Activated CD4-positive, CD25-positive, alpha-beta regulatory T cell treated with anti-CD3 and anti-CD28 coated beads, Interleukin-2, amount 50 U/mL, for 72 hours (primary cell): Measurements from ENCODE around the gene GSTT2.
"Not testable (repeated sequence)": the region's sequence is repeated elsewhere in the genome, so short reads cannot be mapped to it uniquely, and the experiment has no call there.

Experiments
- DNase-seq: peaks from one replicate; pipeline ENCODE4 v3.0.0; 2021

GSTT2 gene

GRCh38 chr22:23974836-23975352 is 5.0 kb upstream of the GSTT2 start:
- not testable (repeated sequence) for DNase-seq

GRCh38 chr22:23977304-23977703 is 2.6 kb upstream of the GSTT2 start:
- not testable (repeated sequence) for DNase-seq

- not testable (repeated sequence) for DNase-seq
These were observed 633 bp downstream of the GSTT2 start for GRCh38 chr22:23980567-23980966.

- DNase-seq: peak; percentile 70
These were observed 4.5 kb downstream of the GSTT2 start for GRCh38 chr22:23984430-23984829.

- not testable (repeated sequence) for DNase-seq
These were observed 6.2 kb downstream of the GSTT2 start for GRCh38 chr22:23986089-23986488.

- not testable (repeated sequence) for DNase-seq
These were observed 6.7 kb downstream of the GSTT2 start for GRCh38 chr22:23986538-23987178.

- DNase-seq: not testable (repeated sequence)
These were observed 9.8 kb downstream of the GSTT2 start for GRCh38 chr22:23989583-23990244.

- DNase-seq: not testable (repeated sequence)
These were observed 13.1 kb downstream of the GSTT2 start for GRCh38 chr22:23993080-23993479.

- not testable (repeated sequence) for DNase-seq
These were observed 13.7 kb downstream of the GSTT2 start for GRCh38 chr22:23993581-23994177.

GRCh38 chr22:23997092-23997491 is 17.2 kb downstream of the GSTT2 start:
- DNase-seq: no peak

GRCh38 chr22:23999779-24000178 is 19.8 kb downstream of the GSTT2 start:
- DNase-seq: not testable (repeated sequence)

GRCh38 chr22:24001314-24001713 is 21.4 kb downstream of the GSTT2 start:
- DNase-seq: no peak

GRCh38 chr22:24002272-24002671 is 22.3 kb downstream of the GSTT2 start:
- no peak for DNase-seq

GRCh38 chr22:24002851-24003250 is 22.9 kb downstream of the GSTT2 start:
- no peak for DNase-seq

- no peak for DNase-seq
These were observed 24.0 kb downstream of the GSTT2 start for GRCh38 chr22:24003887-24004286.

- no peak for DNase-seq
These were observed 25.3 kb downstream of the GSTT2 start, which contains the start of gene GSTT4 for GRCh38 chr22:24005201-24005600. GSTT4 (minus strand) TSS chr22:24005453; CDS start chr22:24005356, 97 bp downstream.

- no peak for DNase-seq
These were observed 26.4 kb downstream of the GSTT2 start for GRCh38 chr22:24006207-24006913.

GRCh38 chr22:24006914-24007214 is 26.9 kb downstream of the GSTT2 start:
- no peak for DNase-seq

GRCh38 chr22:24007253-24008021 is 27.5 kb downstream of the GSTT2 start:
- DNase-seq: no peak

GRCh38 chr22:24008022-24008283 is 28.0 kb downstream of the GSTT2 start:
- no peak for DNase-seq

GRCh38 chr22:24008381-24009226 is 28.7 kb downstream of the GSTT2 start:
- DNase-seq: no peak
